CD14-positive monocyte (primary cell): Measurements from ENCODE around the gene JAML. TPM values are rescaled to one million over a fixed set of nuclear protein-coding genes. Genes with fewer than 3 reads are reported as not detected.

Experiments used
- DNase-seq, 3 donors: peaks; one replicate each; pipeline ENCODE4 v3.0.0-alpha.2; 2011 to 2022
- H2AFZ ChIP-seq: 2 replicates; pipeline ENCODE4 v1.6.0; 2012; ENCODE audit warnings: mild to moderate bottlenecking, low read depth, low read length, inconsistent platforms; ENCODE audit not compliant: insufficient read depth, poor library complexity, severe bottlenecking
- H3K27ac ChIP-seq, 2 donors: 1 replicate in 1 of 2; 2 replicates in 1 of 2; pipeline ENCODE4 v1.5.1; 2012 to 2013; ENCODE audit warnings: low read length in 2 of 2, control low read depth in 1 of 2, inconsistent platforms in 1 of 2, low read depth in 1 of 2, mild to moderate bottlenecking in 1 of 2
- H3K27me3 ChIP-seq, 2 donors: one replicate each; pipeline versions ENCODE4 v1.6.0 to v1.6.1; 2011 to 2013; ENCODE audit warnings: low read length in 2 of 2; ENCODE audit not compliant: control insufficient read depth in 2 of 2, insufficient read depth in 2 of 2
- H3K36me3 ChIP-seq, 2 donors: replicated peaks in 1 of 2; 1 replicate in 1 of 2; 2 replicates in 1 of 2; pipeline versions ENCODE4 v1.5.1 to v1.6.1; 2012 to 2013; ENCODE audit warnings: low read length in 2 of 2, control low read depth in 1 of 2, inconsistent platforms in 1 of 2, mild to moderate bottlenecking in 1 of 2; ENCODE audit not compliant: insufficient read depth in 2 of 2, control insufficient read depth in 1 of 2
- H3K4me1 ChIP-seq, 2 donors: 1 replicate in 1 of 2; 2 replicates in 1 of 2; pipeline versions ENCODE4 v1.5.1 to v1.6.1; 2012 to 2013; ENCODE audit warnings: low read length in 2 of 2, control low read depth in 1 of 2, inconsistent platforms in 1 of 2, mild to moderate bottlenecking in 1 of 2, moderate library complexity in 1 of 2; ENCODE audit not compliant: insufficient read depth in 2 of 2, control insufficient read depth in 1 of 2
- H3K4me2 ChIP-seq: replicated peaks from 2 replicates; pipeline ENCODE3; 2012; ENCODE audit warnings: low read length, moderate library complexity, mild to moderate bottlenecking; ENCODE audit not compliant: poor library complexity, severe bottlenecking; ENCODE audit errors: extremely low read depth
- H3K4me3 ChIP-seq, 3 experiments: fragments of 200-600 bp in 1 of 3; sonication (generic) in 1 of 3; replicated peaks in 1 of 3; 1 replicate in 2 of 3; 2 replicates in 1 of 3; pipeline ENCODE4 v1.5.1; 2011 to 2013; ENCODE audit warnings: low read length in 3 of 3, mild to moderate bottlenecking in 3 of 3, control low read depth in 2 of 3, low read depth in 2 of 3, inconsistent platforms in 1 of 3, moderate library complexity in 1 of 3
- H3K79me2 ChIP-seq: 2 replicates; pipeline ENCODE4 v1.6.0; 2012; ENCODE audit warnings: mild to moderate bottlenecking, control low read depth, inconsistent platforms, low read length, moderate library complexity; ENCODE audit not compliant: insufficient read depth
- H3K9ac ChIP-seq: 2 replicates; pipeline ENCODE4 v1.6.0; 2017; ENCODE audit warnings: low read length, mild to moderate bottlenecking; ENCODE audit not compliant: insufficient read depth, poor library complexity, severe bottlenecking
- H3K9me3 ChIP-seq, 2 donors: replicated peaks in 1 of 2; 1 replicate in 1 of 2; 2 replicates in 1 of 2; pipeline versions ENCODE4 v1.5.1 to v1.6.1; 2012 to 2013; ENCODE audit warnings: low read length in 2 of 2, control low read depth in 1 of 2; ENCODE audit not compliant: control insufficient read depth in 1 of 2, insufficient read depth in 1 of 2
- H4K20me1 ChIP-seq: 2 replicates; pipeline ENCODE4 v1.6.0; 2012; ENCODE audit warnings: mild to moderate bottlenecking, low read length, control low read depth, moderate library complexity; ENCODE audit not compliant: insufficient read depth
- H3K27ac Mint-ChIP-seq, 7 donors: one replicate each; pipeline ENCODE4 v1.8.0; 2020; ENCODE audit warnings: mild to moderate bottlenecking in 7 of 7, mixed read lengths in 7 of 7, moderate library complexity in 6 of 7, inconsistent platforms in 2 of 7
- H3K27me3 Mint-ChIP-seq, 3 donors: one replicate each; pipeline ENCODE4 v1.8.0; 2021 to 2022; ENCODE audit warnings: low read depth in 3 of 3, mild to moderate bottlenecking in 3 of 3, mixed read lengths in 3 of 3, moderate library complexity in 3 of 3, inconsistent platforms in 1 of 3
- H3K36me3 Mint-ChIP-seq, 2 donors: one replicate each; pipeline ENCODE4 v1.8.0; 2020; ENCODE audit warnings: mixed read lengths in 2 of 2, inconsistent platforms in 1 of 2, mild to moderate bottlenecking in 1 of 2
- H3K4me1 Mint-ChIP-seq: one replicate; pipeline ENCODE4 v1.8.0; 2020; ENCODE audit warnings: mild to moderate bottlenecking, mixed read lengths
- H3K4me3 Mint-ChIP-seq, 2 donors: one replicate each; pipeline ENCODE4 v1.8.0; 2020; ENCODE audit warnings: mild to moderate bottlenecking in 2 of 2, mixed read lengths in 2 of 2, moderate library complexity in 1 of 2
- H3K9me3 Mint-ChIP-seq, 7 donors: one replicate each; pipeline ENCODE4 v1.8.0; 2020 to 2022; ENCODE audit warnings: mixed read lengths in 7 of 7, mild to moderate bottlenecking in 6 of 7, moderate library complexity in 6 of 7, inconsistent platforms in 2 of 7
- WGBS: methylation state at CpG from one replicate; pipeline ENCODE4 v1.1.5; 2013; ENCODE audit warnings: missing lambda C conversion rate; ENCODE audit not compliant: insufficient coverage; 5-methylcytosine and 5-hydroxymethylcytosine counted together
- intact Hi-C, 2 donors: fragments of 100-400 bp; cut with micrococcal nuclease; formaldehyde crosslinking; loops; one replicate each; pipeline versions ENCODE4 v1.15.0 to v1.15.1; 2023
- polyA plus RNA-seq, 3 donors: library from polyadenylated mRNA; depleted of rRNA in 1 of 3; unstranded in 2 of 3; stranded (reverse) in 1 of 3; fragments of 300-500 nt in 2 of 3; fragments of >200 nt in 1 of 3; fragmentation: Illumina TruSeq in 2 of 3; gene quantifications; 1 replicate in 2 of 3; 2 replicates in 1 of 3; pipeline ENCODE4 v1.2.3, GENCODE V29; 2012 to 2021
- TF ChIP-seq, protein P1 (sequence below): fragments of 200-600 bp; IDR thresholded peaks from one replicate; pipeline ENCODE4 v1.8.0; 2022; ENCODE audit warnings: antibody characterized with exemption, mild to moderate bottlenecking

The JAML gene
- polyA plus RNA-seq, 3 donors = 316 to 968 (median 748) TPM

DNA sequence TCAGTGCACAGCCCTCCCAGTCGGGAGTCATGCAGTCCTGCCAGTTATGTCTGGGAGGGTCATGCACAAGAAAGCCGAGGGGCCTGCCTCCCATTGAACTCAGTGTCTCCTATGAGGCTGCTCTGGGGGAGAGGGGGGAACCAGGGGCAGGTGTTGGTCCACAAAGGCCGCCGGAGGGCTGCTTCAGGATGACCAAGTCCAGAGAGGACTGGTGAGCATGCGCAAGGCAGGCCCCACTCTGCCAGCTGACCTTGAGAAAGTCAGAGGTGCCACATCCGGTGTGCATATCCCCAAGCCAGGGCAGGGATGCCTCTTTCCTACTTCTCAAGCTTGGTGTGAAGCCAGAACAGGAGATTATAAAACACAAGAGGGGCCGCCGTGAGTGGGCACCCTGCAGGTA, 76.6 kb downstream of the JAML start:
- Histone ChIP-seq H3K36me3 (no peaks in the 10 kb centered on the region), H3K4me2 (no peak overlapping the region), H3K79me2 (no peaks in the 10 kb centered on the region), H3K27ac (no peak overlapping the region), H4K20me1 (no peaks in the 10 kb centered on the region), H3K9ac (no peak overlapping the region), H3K4me3 (no peak overlapping the region), H2AFZ (no peak overlapping the region), H3K9me3 (no peaks in the 10 kb centered on the region), H3K4me1 (peaks cover 24 to 42% of the 10 kb centered on the region in 2 donors), H3K27me3 (peaks cover 16 to 32% of the 10 kb centered on the region in 2 donors)
- Mint-ChIP-seq H3K27me3 (peaks cover 28 to 38% (median 29%) of the 10 kb centered on the region in 3 donors), H3K27ac (no peak overlapping the region), H3K4me3 (no peak overlapping the region), H3K4me1 (peaks cover 38% of the 10 kb centered on the region), H3K9me3 (peaks cover 0 to 8% (median 0%) of the 10 kb centered on the region in 7 donors), H3K36me3 (peaks cover 0 to 3% of the 10 kb centered on the region in 2 donors)
- WGBS = 96% methylated on average over 6 of the region's 8 CpGs
- intact Hi-C loops = loop anchor here (5.0 to 10.0 kb wide), 6 partner anchors 39 to 337 kb away; partner anchors contain the start of gene UBE4A (in 1 of the 2)
- no peak for DNase-seq
- TF ChIP-seq, protein P1, sequence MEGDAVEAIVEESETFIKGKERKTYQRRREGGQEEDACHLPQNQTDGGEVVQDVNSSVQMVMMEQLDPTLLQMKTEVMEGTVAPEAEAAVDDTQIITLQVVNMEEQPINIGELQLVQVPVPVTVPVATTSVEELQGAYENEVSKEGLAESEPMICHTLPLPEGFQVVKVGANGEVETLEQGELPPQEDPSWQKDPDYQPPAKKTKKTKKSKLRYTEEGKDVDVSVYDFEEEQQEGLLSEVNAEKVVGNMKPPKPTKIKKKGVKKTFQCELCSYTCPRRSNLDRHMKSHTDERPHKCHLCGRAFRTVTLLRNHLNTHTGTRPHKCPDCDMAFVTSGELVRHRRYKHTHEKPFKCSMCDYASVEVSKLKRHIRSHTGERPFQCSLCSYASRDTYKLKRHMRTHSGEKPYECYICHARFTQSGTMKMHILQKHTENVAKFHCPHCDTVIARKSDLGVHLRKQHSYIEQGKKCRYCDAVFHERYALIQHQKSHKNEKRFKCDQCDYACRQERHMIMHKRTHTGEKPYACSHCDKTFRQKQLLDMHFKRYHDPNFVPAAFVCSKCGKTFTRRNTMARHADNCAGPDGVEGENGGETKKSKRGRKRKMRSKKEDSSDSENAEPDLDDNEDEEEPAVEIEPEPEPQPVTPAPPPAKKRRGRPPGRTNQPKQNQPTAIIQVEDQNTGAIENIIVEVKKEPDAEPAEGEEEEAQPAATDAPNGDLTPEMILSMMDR = no peak

DNA sequence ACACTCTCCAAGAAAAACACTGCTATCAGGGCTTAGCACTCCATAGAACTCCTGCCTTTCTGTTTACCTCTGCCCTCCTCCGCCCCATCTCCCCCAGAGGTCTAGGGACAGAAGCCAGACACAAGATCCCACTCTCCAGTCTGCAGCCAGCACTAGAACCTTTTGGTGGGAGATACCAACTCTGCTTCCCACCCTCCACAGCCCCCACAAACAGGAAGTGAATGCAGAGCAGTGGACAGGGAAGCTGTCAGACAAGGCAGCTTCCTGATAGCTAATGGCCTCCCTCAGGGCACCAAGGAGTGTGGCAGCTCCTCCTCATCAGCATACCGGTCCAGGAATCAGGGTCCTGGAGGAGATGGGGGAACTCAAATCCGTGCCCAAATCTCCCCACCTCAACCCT, 77.3 kb downstream of the JAML start:
- H3K9ac ChIP-seq = no peak overlapping the region
- peaks cover 0 to 3% of the 10 kb centered on the region in 2 donors for H3K36me3 Mint-ChIP-seq
- H3K4me2 ChIP-seq = no peak overlapping the region
- peaks cover 25 to 42% of the 10 kb centered on the region in 2 donors for H3K4me1 ChIP-seq
- H4K20me1 ChIP-seq = no peaks in the 10 kb centered on the region
- H3K27ac Mint-ChIP-seq = peak overlapping the region in 1 of 7 donors; percentile 73
- intact Hi-C loops = loop anchor here (5.0 to 10.0 kb wide), 6 partner anchors 40 to 337 kb away; partner anchors contain the start of gene UBE4A (in 1 of the 2)
- H3K36me3 ChIP-seq = no peaks in the 10 kb centered on the region
- peaks cover 22 to 32% (median 25%) of the 10 kb centered on the region in 3 donors for H3K27me3 Mint-ChIP-seq
- H3K4me3 Mint-ChIP-seq = no peak overlapping the region
- H2AFZ ChIP-seq = peak overlapping the region; percentile 54
- peak in 2 of 3 donors; percentile 25 to 28 for DNase-seq
- peaks cover 13 to 26% of the 10 kb centered on the region in 2 donors for H3K27me3 ChIP-seq
- peaks cover 0 to 7% (median 0%) of the 10 kb centered on the region in 7 donors for H3K9me3 Mint-ChIP-seq
- WGBS = 100% methylated on average over 1 of the region's 3 CpGs
- no peak overlapping the region for H3K27ac ChIP-seq
- peaks cover 40% of the 10 kb centered on the region for H3K4me1 Mint-ChIP-seq
- no peak overlapping the region for H3K4me3 ChIP-seq
- H3K79me2 ChIP-seq = no peaks in the 10 kb centered on the region
- TF ChIP-seq, protein P1 = no peak
- H3K9me3 ChIP-seq = no peaks in the 10 kb centered on the region
